WTC11 (cell line): ENCODE results near the gene PDLIM1.

ENCODE experiments used
- CREB1 ChIP-seq: sonication (generic); formaldehyde crosslinking; IDR thresholded peaks from 2 replicates; pipeline ENCODE4 v1.8.0; 2023; ENCODE audit warnings: mild to moderate bottlenecking, missing genetic modification reagents
- CREM ChIP-seq: sonication (generic); formaldehyde crosslinking; IDR thresholded peaks from 2 replicates; pipeline ENCODE4 v1.8.1; 2022; ENCODE audit warnings: mild to moderate bottlenecking, missing genetic modification reagents, moderate library complexity
- EMX1 ChIP-seq: fragments of 250-450 bp; sonication (Bioruptor Pico); IDR thresholded peaks from 2 replicates; pipeline ENCODE4 v1.8.0; 2021; ENCODE audit warnings: mild to moderate bottlenecking
- ETV6 ChIP-seq: sonication (generic); formaldehyde crosslinking; IDR thresholded peaks from 2 replicates; pipeline ENCODE4 v1.8.1; 2022; ENCODE audit warnings: mild to moderate bottlenecking, missing genetic modification reagents
- GABPB1 ChIP-seq: sonication (generic); formaldehyde crosslinking; IDR thresholded peaks from 2 replicates; pipeline ENCODE4 v1.8.1; 2023; ENCODE audit warnings: mild to moderate bottlenecking, missing genetic modification reagents
- JUN ChIP-seq: sonication (generic); formaldehyde crosslinking; IDR thresholded peaks from 2 replicates; pipeline ENCODE4 v1.8.0; 2023; ENCODE audit warnings: mild to moderate bottlenecking, missing genetic modification reagents
- NR1H2 ChIP-seq: sonication (generic); formaldehyde crosslinking; IDR thresholded peaks from 2 replicates; pipeline ENCODE4 v1.9.0; 2021; ENCODE audit warnings: mild to moderate bottlenecking, moderate library complexity, missing genetic modification reagents
- NR2C2 ChIP-seq: sonication (generic); formaldehyde crosslinking; IDR thresholded peaks from 2 replicates; pipeline ENCODE4 v1.8.0; 2022; ENCODE audit warnings: mild to moderate bottlenecking, missing genetic modification reagents
- TF ChIP-seq, protein P1 (sequence below): fragments of 200-600 bp; IDR thresholded peaks from 2 replicates; pipeline ENCODE4 v1.8.0; 2022; ENCODE audit warnings: antibody characterized with exemption
- TF ChIP-seq, protein P2 (sequence below): fragments of 250-450 bp; sonication (Bioruptor Pico); IDR thresholded peaks from 2 replicates; pipeline ENCODE4 v1.8.0; 2021; ENCODE audit warnings: mild to moderate bottlenecking
- TF ChIP-seq, protein P3 (sequence below): sonication (generic); formaldehyde crosslinking; IDR thresholded peaks from 2 replicates; pipeline ENCODE4 v1.8.0; 2022; ENCODE audit warnings: mild to moderate bottlenecking, missing genetic modification reagents
- TF ChIP-seq, protein P4 (sequence below): sonication (generic); formaldehyde crosslinking; IDR thresholded peaks from 2 replicates; pipeline ENCODE4 v1.8.1; 2023; ENCODE audit warnings: mild to moderate bottlenecking, missing genetic modification reagents, borderline replicate concordance
- TF ChIP-seq, protein P5 (sequence below): sonication (generic); formaldehyde crosslinking; IDR thresholded peaks from 2 replicates; pipeline ENCODE4 v1.8.0; 2023; ENCODE audit warnings: missing genetic modification reagents, mild to moderate bottlenecking, borderline replicate concordance
- TF ChIP-seq, protein P6 (sequence below): sonication (generic); formaldehyde crosslinking; IDR thresholded peaks from 2 replicates; pipeline ENCODE4 v1.8.1; 2023; ENCODE audit warnings: mild to moderate bottlenecking, missing genetic modification reagents

DNA sequence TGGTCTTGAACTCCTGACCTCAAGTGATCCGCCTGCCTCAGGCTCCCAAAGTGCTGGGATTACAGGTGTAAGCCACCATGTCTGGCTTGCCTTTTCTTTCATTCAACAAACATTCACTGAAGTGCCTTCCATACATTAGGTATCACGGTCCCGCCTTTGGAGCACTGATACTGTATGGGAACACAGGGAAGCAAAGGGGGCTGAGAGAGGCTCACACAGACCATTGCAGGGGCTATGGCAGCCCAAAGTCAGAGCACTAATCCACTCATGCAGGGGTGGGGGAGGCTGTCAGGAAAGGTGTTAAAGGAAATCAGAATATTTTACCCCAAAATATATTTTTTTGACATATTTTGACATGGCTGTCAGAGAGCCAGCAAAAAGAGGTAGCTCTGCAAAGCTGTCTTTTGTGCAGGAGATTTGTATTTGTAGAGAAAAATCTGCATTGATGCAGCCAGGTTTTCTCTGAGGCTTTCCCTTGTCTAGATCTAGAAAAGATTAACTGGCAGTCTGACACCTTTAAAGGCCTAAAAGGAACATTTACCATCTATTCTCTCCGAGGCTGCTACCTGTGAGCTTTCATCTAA lies 42.0 kb upstream of the PDLIM1 start:
- no peak for TF ChIP-seq JUN (CRISPR knock-in tag)
- TF ChIP-seq, protein P1, sequence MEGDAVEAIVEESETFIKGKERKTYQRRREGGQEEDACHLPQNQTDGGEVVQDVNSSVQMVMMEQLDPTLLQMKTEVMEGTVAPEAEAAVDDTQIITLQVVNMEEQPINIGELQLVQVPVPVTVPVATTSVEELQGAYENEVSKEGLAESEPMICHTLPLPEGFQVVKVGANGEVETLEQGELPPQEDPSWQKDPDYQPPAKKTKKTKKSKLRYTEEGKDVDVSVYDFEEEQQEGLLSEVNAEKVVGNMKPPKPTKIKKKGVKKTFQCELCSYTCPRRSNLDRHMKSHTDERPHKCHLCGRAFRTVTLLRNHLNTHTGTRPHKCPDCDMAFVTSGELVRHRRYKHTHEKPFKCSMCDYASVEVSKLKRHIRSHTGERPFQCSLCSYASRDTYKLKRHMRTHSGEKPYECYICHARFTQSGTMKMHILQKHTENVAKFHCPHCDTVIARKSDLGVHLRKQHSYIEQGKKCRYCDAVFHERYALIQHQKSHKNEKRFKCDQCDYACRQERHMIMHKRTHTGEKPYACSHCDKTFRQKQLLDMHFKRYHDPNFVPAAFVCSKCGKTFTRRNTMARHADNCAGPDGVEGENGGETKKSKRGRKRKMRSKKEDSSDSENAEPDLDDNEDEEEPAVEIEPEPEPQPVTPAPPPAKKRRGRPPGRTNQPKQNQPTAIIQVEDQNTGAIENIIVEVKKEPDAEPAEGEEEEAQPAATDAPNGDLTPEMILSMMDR = no peak
- TF ChIP-seq NR1H2 (CRISPR knock-in tag) = no peak
- TF ChIP-seq ETV6 (CRISPR knock-in tag) = no peak
- no peak for TF ChIP-seq EMX1 (CRISPR knock-in tag)
- TF ChIP-seq, protein P2, sequence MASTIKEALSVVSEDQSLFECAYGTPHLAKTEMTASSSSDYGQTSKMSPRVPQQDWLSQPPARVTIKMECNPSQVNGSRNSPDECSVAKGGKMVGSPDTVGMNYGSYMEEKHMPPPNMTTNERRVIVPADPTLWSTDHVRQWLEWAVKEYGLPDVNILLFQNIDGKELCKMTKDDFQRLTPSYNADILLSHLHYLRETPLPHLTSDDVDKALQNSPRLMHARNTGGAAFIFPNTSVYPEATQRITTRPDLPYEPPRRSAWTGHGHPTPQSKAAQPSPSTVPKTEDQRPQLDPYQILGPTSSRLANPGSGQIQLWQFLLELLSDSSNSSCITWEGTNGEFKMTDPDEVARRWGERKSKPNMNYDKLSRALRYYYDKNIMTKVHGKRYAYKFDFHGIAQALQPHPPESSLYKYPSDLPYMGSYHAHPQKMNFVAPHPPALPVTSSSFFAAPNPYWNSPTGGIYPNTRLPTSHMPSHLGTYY (CRISPR knock-in tag) = no peak
- TF ChIP-seq CREM (CRISPR knock-in tag) = no peak
- TF ChIP-seq, protein P3, sequence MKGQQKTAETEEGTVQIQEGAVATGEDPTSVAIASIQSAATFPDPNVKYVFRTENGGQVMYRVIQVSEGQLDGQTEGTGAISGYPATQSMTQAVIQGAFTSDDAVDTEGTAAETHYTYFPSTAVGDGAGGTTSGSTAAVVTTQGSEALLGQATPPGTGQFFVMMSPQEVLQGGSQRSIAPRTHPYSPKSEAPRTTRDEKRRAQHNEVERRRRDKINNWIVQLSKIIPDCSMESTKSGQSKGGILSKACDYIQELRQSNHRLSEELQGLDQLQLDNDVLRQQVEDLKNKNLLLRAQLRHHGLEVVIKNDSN = no peak
- TF ChIP-seq, protein P4, sequence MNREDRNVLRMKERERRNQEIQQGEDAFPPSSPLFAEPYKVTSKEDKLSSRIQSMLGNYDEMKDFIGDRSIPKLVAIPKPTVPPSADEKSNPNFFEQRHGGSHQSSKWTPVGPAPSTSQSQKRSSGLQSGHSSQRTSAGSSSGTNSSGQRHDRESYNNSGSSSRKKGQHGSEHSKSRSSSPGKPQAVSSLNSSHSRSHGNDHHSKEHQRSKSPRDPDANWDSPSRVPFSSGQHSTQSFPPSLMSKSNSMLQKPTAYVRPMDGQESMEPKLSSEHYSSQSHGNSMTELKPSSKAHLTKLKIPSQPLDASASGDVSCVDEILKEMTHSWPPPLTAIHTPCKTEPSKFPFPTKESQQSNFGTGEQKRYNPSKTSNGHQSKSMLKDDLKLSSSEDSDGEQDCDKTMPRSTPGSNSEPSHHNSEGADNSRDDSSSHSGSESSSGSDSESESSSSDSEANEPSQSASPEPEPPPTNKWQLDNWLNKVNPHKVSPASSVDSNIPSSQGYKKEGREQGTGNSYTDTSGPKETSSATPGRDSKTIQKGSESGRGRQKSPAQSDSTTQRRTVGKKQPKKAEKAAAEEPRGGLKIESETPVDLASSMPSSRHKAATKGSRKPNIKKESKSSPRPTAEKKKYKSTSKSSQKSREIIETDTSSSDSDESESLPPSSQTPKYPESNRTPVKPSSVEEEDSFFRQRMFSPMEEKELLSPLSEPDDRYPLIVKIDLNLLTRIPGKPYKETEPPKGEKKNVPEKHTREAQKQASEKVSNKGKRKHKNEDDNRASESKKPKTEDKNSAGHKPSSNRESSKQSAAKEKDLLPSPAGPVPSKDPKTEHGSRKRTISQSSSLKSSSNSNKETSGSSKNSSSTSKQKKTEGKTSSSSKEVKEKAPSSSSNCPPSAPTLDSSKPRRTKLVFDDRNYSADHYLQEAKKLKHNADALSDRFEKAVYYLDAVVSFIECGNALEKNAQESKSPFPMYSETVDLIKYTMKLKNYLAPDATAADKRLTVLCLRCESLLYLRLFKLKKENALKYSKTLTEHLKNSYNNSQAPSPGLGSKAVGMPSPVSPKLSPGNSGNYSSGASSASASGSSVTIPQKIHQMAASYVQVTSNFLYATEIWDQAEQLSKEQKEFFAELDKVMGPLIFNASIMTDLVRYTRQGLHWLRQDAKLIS (CRISPR knock-in tag) = no peak
- TF ChIP-seq, protein P5, sequence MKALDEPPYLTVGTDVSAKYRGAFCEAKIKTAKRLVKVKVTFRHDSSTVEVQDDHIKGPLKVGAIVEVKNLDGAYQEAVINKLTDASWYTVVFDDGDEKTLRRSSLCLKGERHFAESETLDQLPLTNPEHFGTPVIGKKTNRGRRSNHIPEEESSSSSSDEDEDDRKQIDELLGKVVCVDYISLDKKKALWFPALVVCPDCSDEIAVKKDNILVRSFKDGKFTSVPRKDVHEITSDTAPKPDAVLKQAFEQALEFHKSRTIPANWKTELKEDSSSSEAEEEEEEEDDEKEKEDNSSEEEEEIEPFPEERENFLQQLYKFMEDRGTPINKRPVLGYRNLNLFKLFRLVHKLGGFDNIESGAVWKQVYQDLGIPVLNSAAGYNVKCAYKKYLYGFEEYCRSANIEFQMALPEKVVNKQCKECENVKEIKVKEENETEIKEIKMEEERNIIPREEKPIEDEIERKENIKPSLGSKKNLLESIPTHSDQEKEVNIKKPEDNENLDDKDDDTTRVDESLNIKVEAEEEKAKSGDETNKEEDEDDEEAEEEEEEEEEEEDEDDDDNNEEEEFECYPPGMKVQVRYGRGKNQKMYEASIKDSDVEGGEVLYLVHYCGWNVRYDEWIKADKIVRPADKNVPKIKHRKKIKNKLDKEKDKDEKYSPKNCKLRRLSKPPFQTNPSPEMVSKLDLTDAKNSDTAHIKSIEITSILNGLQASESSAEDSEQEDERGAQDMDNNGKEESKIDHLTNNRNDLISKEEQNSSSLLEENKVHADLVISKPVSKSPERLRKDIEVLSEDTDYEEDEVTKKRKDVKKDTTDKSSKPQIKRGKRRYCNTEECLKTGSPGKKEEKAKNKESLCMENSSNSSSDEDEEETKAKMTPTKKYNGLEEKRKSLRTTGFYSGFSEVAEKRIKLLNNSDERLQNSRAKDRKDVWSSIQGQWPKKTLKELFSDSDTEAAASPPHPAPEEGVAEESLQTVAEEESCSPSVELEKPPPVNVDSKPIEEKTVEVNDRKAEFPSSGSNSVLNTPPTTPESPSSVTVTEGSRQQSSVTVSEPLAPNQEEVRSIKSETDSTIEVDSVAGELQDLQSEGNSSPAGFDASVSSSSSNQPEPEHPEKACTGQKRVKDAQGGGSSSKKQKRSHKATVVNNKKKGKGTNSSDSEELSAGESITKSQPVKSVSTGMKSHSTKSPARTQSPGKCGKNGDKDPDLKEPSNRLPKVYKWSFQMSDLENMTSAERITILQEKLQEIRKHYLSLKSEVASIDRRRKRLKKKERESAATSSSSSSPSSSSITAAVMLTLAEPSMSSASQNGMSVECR (CRISPR knock-in tag) = no peak
- no peak for TF ChIP-seq CREB1 (CRISPR knock-in tag)
- TF ChIP-seq, protein P6, sequence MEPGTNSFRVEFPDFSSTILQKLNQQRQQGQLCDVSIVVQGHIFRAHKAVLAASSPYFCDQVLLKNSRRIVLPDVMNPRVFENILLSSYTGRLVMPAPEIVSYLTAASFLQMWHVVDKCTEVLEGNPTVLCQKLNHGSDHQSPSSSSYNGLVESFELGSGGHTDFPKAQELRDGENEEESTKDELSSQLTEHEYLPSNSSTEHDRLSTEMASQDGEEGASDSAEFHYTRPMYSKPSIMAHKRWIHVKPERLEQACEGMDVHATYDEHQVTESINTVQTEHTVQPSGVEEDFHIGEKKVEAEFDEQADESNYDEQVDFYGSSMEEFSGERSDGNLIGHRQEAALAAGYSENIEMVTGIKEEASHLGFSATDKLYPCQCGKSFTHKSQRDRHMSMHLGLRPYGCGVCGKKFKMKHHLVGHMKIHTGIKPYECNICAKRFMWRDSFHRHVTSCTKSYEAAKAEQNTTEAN (CRISPR knock-in tag) = no peak
- no peak for TF ChIP-seq GABPB1 (CRISPR knock-in tag)
- no peak for TF ChIP-seq NR2C2 (CRISPR knock-in tag)
